ENCODE data around the gene GSTM3. TPM values are rescaled to one million over a fixed set of nuclear protein-coding genes. Genes with fewer than 3 reads are reported as not detected.

The GSTM3 gene
- total and polyA plus RNA-seq, 9 of the 15 experiments (the other 6 are each of a cell fraction or from before 2014, with no cell fraction given), result 3.9 to 24.5 (median 9.4) TPM

- in situ Hi-C loops (cut with MboI), result loop anchor here (5.0 kb wide), 2 partner anchors 139 to 204 kb away; partner anchors contain the start of gene AHCYL1
- no peak overlapping the region for H3K9ac ChIP-seq (ENCODE audit: insufficient read depth in 1 of 2, low read depth in 2 of 2, low read length in 2 of 2)
- H3K27me3 ChIP-seq (ENCODE audit: control insufficient read depth in 2 of 2, insufficient read depth in 2 of 2, low read length in 2 of 2), result no peaks in the 10 kb centered on the region
- H3K4me2 ChIP-seq (ENCODE audit: insufficient read depth, low read length), result no peak overlapping the region
- ChIA-PET POLR2A (interaction anchor here (0.9 to 10.2 kb wide), 5 partner anchors 10 to 208 kb away, joined by 3 to 99 read pairs (median 4); partner anchors contain the start of gene AHCYL1), CTCF (ENCODE audit: low intra/inter-chr PET ratio) (interaction anchor here (1.1 to 7.1 kb wide), 2 partner anchors 204 to 234 kb away, joined by 3 to 202 read pairs; partner anchors contain the start of gene AHCYL1)
- H4K20me1 ChIP-seq (replicated peaks; ENCODE audit: control insufficient read depth, insufficient read depth, low read length), result no peaks in the 10 kb centered on the region
- peaks cover 9 to 11% of the 10 kb centered on the region in 2 experiments; a peak in 3 of 5 replicates for H3K4me1 ChIP-seq (replicated peaks in 1 of 2; ENCODE audit: control insufficient read depth in 2 of 2, insufficient read depth in 2 of 2, low read length in 2 of 2)
- no peaks in the 10 kb centered on the region for H3K79me2 ChIP-seq (ENCODE audit: control insufficient read depth, insufficient read depth, low read length)
- no peak overlapping the region for H3K4me3 ChIP-seq
- H2AFZ ChIP-seq (ENCODE audit: low read depth, low read length), result peak overlapping the region; percentile 61; the same call in 1 of the 2 replicates
- no peak for ATAC-seq
- WGBS (ENCODE audit: insufficient coverage, low coverage, missing lambda C conversion rate), result 71% methylated on average over 9 of the region's 9 CpGs
- H3K27ac ChIP-seq (ENCODE audit: extremely low read depth, low read depth, low read length), result no peak overlapping the region
- FAIRE-seq, result no peak
- no TSS peak for BruUV-seq (replicated peaks)
- no peak for DNase-seq (ENCODE audit: extremely low read depth in 1 of 4, low spot score in 3 of 4)
- H3K36me3 ChIP-seq (ENCODE audit: control insufficient read depth, insufficient read depth, low read length), result no peaks in the 10 kb centered on the region
- TF ChIP-seq ZBED1 (IDR thresholded peaks at IDR 0.05) (no peak), NFIC (IDR thresholded peaks at IDR 0.05) (peak; percentile 49)
- no peaks in the 10 kb centered on the region; the same call in none of the 2 replicates for H3K9me3 ChIP-seq (replicated peaks; ENCODE audit: control insufficient read depth, insufficient read depth, low read depth, low read length)
- intact Hi-C loops (cut with micrococcal nuclease), result loop anchor here (1.0 to 5.0 kb wide), 5 partner anchors 11 to 683 kb away; partner anchors contain the start of genes AHCYL1 and UBL4B
- no peaks in the 10 kb centered on the region for H3K9me1 ChIP-seq (ENCODE audit: control insufficient read depth, insufficient read depth, low read length)
Observed at GRCh38 chr1:109777980-109778625, 37.3 kb upstream of the GSTM3 start.

- in situ Hi-C loops (cut with MboI), result loop anchor here (5.0 kb wide), 2 partner anchors 140 to 205 kb away; partner anchors contain the start of gene AHCYL1
Observed at GRCh38 chr1:109777436-109777835, 36.6 kb upstream of the GSTM3 start.

More at GRCh38 chr1:109777436-109777835, 36.6 kb upstream of the GSTM3 start:
- intact Hi-C loops (cut with micrococcal nuclease), result loop anchor here (1.0 to 5.0 kb wide), 5 partner anchors 12 to 683 kb away; partner anchors contain the start of genes AHCYL1 and UBL4B
- FAIRE-seq (peak; percentile 15), DNase-seq (ENCODE audit: extremely low read depth in 1 of 4, low spot score in 3 of 4) (no peak), ATAC-seq (no peak)
- TF ChIP-seq DLX4 (CRISPR knock-in tag; IDR thresholded peaks at IDR 0.05), result no peak
- 0 out of 2 replicates have a peak, but pooled peaks have one; percentile 2 for TF ChIP-seq CBX1 (IDR thresholded peaks at IDR 0.05; ENCODE audit: low read depth)
- peak; percentile 28; the same call in 1 of the 2 replicates for TF ChIP-seq EGR1 (conservative IDR thresholded peaks at IDR 0.05)
- H3K4me1 ChIP-seq (replicated peaks in 1 of 2; ENCODE audit: control insufficient read depth in 2 of 2, insufficient read depth in 2 of 2, low read length in 2 of 2), result peaks cover 9 to 11% of the 10 kb centered on the region in 2 experiments; a peak in 3 of 5 replicates
- no peak overlapping the region for H3K4me2 ChIP-seq (ENCODE audit: insufficient read depth, low read length)
- H3K79me2 ChIP-seq (ENCODE audit: control insufficient read depth, insufficient read depth, low read length), result no peaks in the 10 kb centered on the region
- H3K36me3 ChIP-seq (ENCODE audit: control insufficient read depth, insufficient read depth, low read length), result no peaks in the 10 kb centered on the region
- POLR2A ChIA-PET, result interaction anchor here (0.9 to 10.2 kb wide), 7 partner anchors 11 to 217 kb away, joined by 3 to 99 read pairs (median 4); partner anchors contain the start of gene AHCYL1
- H3K27me3 ChIP-seq (ENCODE audit: control insufficient read depth in 2 of 2, insufficient read depth in 2 of 2, low read length in 2 of 2), result no peaks in the 10 kb centered on the region
- H3K4me3 ChIP-seq, result no peak overlapping the region
- H3K9me1 ChIP-seq (ENCODE audit: control insufficient read depth, insufficient read depth, low read length), result no peaks in the 10 kb centered on the region
- H3K9ac ChIP-seq (ENCODE audit: insufficient read depth in 1 of 2, low read depth in 2 of 2, low read length in 2 of 2), result no peak overlapping the region
- no peak overlapping the region for H3K27ac ChIP-seq (ENCODE audit: extremely low read depth, low read depth, low read length)
- WGBS (ENCODE audit: insufficient coverage, low coverage, missing lambda C conversion rate), result 46% methylated on average over 7 of the region's 7 CpGs
- no TSS peak for BruUV-seq (replicated peaks)
- no peaks in the 10 kb centered on the region for H4K20me1 ChIP-seq (replicated peaks; ENCODE audit: control insufficient read depth, insufficient read depth, low read length)
- CTCF ChIA-PET (ENCODE audit: low intra/inter-chr PET ratio), result interaction anchor here (0.8 to 7.1 kb wide), 6 partner anchors 133 to 328 kb away, joined by 3 to 202 read pairs (median 6); partner anchors contain the start of genes AHCYL1 and CSF1
- peak overlapping the region; percentile 61 for H2AFZ ChIP-seq (ENCODE audit: low read depth, low read length)
- H3K9me3 ChIP-seq (replicated peaks; ENCODE audit: control insufficient read depth, insufficient read depth, low read depth, low read length), result no peaks in the 10 kb centered on the region; the same call in none of the 2 replicates
